Hippocampal formation (tissue), 2 donors: ENCODE data around the gene SPNS2.

Experiments used
- DNase-seq, 2 donors: peaks; one replicate each; lab custom pipeline; 2025; lab: John Stamatoyannopoulos, UW

The SPNS2 gene

GRCh38 chr17:4503283-4504025 lies 4.8 kb downstream of the SPNS2 start:
- DNase-seq, result no peak

GRCh38 chr17:4504188-4504587 lies 5.5 kb downstream of the SPNS2 start:
- no peak for DNase-seq

GRCh38 chr17:4505187-4505586 lies 6.5 kb downstream of the SPNS2 start:
- no peak for DNase-seq

- no peak for DNase-seq
Measured at GRCh38 chr17:4506175-4506813, 7.6 kb downstream of the SPNS2 start.

GRCh38 chr17:4506892-4507291 lies 8.2 kb downstream of the SPNS2 start:
- DNase-seq, result no peak

- DNase-seq, result no peak
Measured at GRCh38 chr17:4507361-4508111, 8.9 kb downstream of the SPNS2 start.

- DNase-seq, result no peak
Measured at GRCh38 chr17:4508207-4508606, 9.5 kb downstream of the SPNS2 start.

- no peak for DNase-seq
Measured at GRCh38 chr17:4509401-4509800, 10.7 kb downstream of the SPNS2 start.

GRCh38 chr17:4509923-4510617 lies 11.4 kb downstream of the SPNS2 start:
- DNase-seq, result no peak

GRCh38 chr17:4510618-4510941 lies 11.9 kb downstream of the SPNS2 start:
- no peak for DNase-seq

- DNase-seq, result no peak
Measured at GRCh38 chr17:4511199-4511932, 12.7 kb downstream of the SPNS2 start.

GRCh38 chr17:4512156-4513112 lies 13.8 kb downstream of the SPNS2 start:
- DNase-seq, result no peak

- DNase-seq, result no peak
Measured at GRCh38 chr17:4513113-4514032, 14.7 kb downstream of the SPNS2 start.

- DNase-seq, result no peak
Measured at GRCh38 chr17:4514206-4514605, 15.5 kb downstream of the SPNS2 start.

- DNase-seq, result no peak
Measured at GRCh38 chr17:4514779-4515178, 16.1 kb downstream of the SPNS2 start.

GRCh38 chr17:4515501-4515900 lies 16.8 kb downstream of the SPNS2 start:
- no peak for DNase-seq

GRCh38 chr17:4516735-4517134 lies 18.1 kb downstream of the SPNS2 start:
- no peak for DNase-seq

GRCh38 chr17:4518901-4519300 lies 20.2 kb downstream of the SPNS2 start:
- DNase-seq, result no peak

- DNase-seq, result peak in 1 of 2 donors; percentile 44
Measured at GRCh38 chr17:4519361-4519788, 20.7 kb downstream of the SPNS2 start.
